H9 (cell line): Measurements from ENCODE around the gene MRPL54. TPM values are rescaled to one million over a fixed set of nuclear protein-coding genes. Genes with fewer than 3 reads are reported as not detected.

Experiments used
- DNase-seq: peaks from one replicate; pipeline ENCODE4 v3.0.0-alpha.2; 2017
- H2AFZ ChIP-seq: one replicate; pipeline ENCODE4 v1.6.1; 2013; ENCODE audit warnings: mild to moderate bottlenecking, low read length, control low read depth, moderate library complexity
- H2AK5ac ChIP-seq: 2 replicates; pipeline ENCODE4 v1.6.1; 2013; ENCODE audit warnings: low read length, control low read depth, mixed read lengths; ENCODE audit not compliant: insufficient read length
- H2BK120ac ChIP-seq: one replicate; pipeline ENCODE4 v1.6.1; 2013; ENCODE audit warnings: low read depth, mild to moderate bottlenecking, low read length, control low read depth, inconsistent platforms; ENCODE audit not compliant: poor library complexity, severe bottlenecking
- H2BK12ac ChIP-seq: 2 replicates; pipeline ENCODE4 v1.6.1; 2013; ENCODE audit warnings: low read length, control low read depth, mixed read lengths, low read depth; ENCODE audit not compliant: insufficient read length
- H2BK15ac ChIP-seq: 2 replicates; pipeline ENCODE4 v1.6.1; 2013; ENCODE audit warnings: low read depth, low read length, control low read depth
- H2BK20ac ChIP-seq: one replicate; pipeline ENCODE4 v1.6.1; 2013; ENCODE audit warnings: low read depth, mild to moderate bottlenecking, low read length, control low read depth, inconsistent platforms; ENCODE audit not compliant: poor library complexity, severe bottlenecking
- H2BK5ac ChIP-seq: 2 replicates; pipeline ENCODE4 v1.6.1; 2013; ENCODE audit warnings: low read length, control low read depth, mixed read lengths; ENCODE audit not compliant: insufficient read length
- H3K14ac ChIP-seq: 2 replicates; pipeline ENCODE4 v1.6.1; 2013; ENCODE audit warnings: low read length, control low read depth; ENCODE audit not compliant: insufficient read depth
- H3K18ac ChIP-seq: 2 replicates; pipeline ENCODE4 v1.6.1; 2013; ENCODE audit warnings: low read depth, mild to moderate bottlenecking, mixed read lengths, low read length, control low read depth; ENCODE audit not compliant: insufficient read length
- H3K23ac ChIP-seq: 2 replicates; pipeline ENCODE4 v1.6.1; 2013; ENCODE audit warnings: low read length, control low read depth, mixed read lengths, low read depth; ENCODE audit not compliant: insufficient read length
- H3K23me2 ChIP-seq: 2 replicates; pipeline ENCODE4 v1.6.1; 2013; ENCODE audit warnings: low read depth, mild to moderate bottlenecking, mixed read lengths, low read length, control low read depth; ENCODE audit not compliant: insufficient read length, poor library complexity, severe bottlenecking
- H3K27ac ChIP-seq: 2 replicates; pipeline ENCODE4 v1.5.1; 2013; ENCODE audit warnings: low read length, control low read depth, mixed read lengths, low read depth; ENCODE audit not compliant: insufficient read length
- H3K27me3 ChIP-seq: 2 replicates; pipeline ENCODE4 v1.6.1; 2013; ENCODE audit warnings: low read length, control low read depth, inconsistent platforms; ENCODE audit not compliant: insufficient read depth
- H3K4ac ChIP-seq: 2 replicates; pipeline ENCODE4 v1.6.1; 2013; ENCODE audit warnings: low read depth, mild to moderate bottlenecking, control low read depth, inconsistent platforms, low read length, moderate library complexity
- H3K4me1 ChIP-seq: 2 replicates; pipeline ENCODE4 v1.6.1; 2013; ENCODE audit warnings: low read length, control low read depth, inconsistent platforms; ENCODE audit not compliant: insufficient read depth
- H3K4me2 ChIP-seq: 2 replicates; pipeline ENCODE4 v1.6.1; 2013; ENCODE audit warnings: low read length, control low read depth, mixed read lengths; ENCODE audit not compliant: insufficient read length, insufficient read depth
- H3K56ac ChIP-seq: 2 replicates; pipeline ENCODE4 v1.6.1; 2013; ENCODE audit warnings: low read depth, mild to moderate bottlenecking, mixed read lengths, low read length, control low read depth; ENCODE audit not compliant: insufficient read length
- H3K79me1 ChIP-seq: 2 replicates; pipeline ENCODE4 v1.6.1; 2013; ENCODE audit warnings: low read depth, mild to moderate bottlenecking, moderate library complexity, low read length, control low read depth, inconsistent platforms; ENCODE audit not compliant: insufficient read depth, poor library complexity, severe bottlenecking
- H3K79me2 ChIP-seq: 2 replicates; pipeline ENCODE4 v1.6.1; 2013; ENCODE audit warnings: low read length, control low read depth, inconsistent platforms; ENCODE audit not compliant: insufficient read depth
- H3K9ac ChIP-seq: 2 replicates; pipeline ENCODE4 v1.6.1; 2013; ENCODE audit warnings: low read length, control low read depth, mixed read lengths; ENCODE audit not compliant: insufficient read length; ENCODE audit errors: extremely low read depth
- H3K9me3 ChIP-seq: one replicate; pipeline ENCODE4 v1.6.1; 2013; ENCODE audit warnings: low read depth, low read length, inconsistent platforms; ENCODE audit not compliant: control insufficient read depth
- H3T11ph ChIP-seq: one replicate; pipeline ENCODE4 v1.6.1; 2013; ENCODE audit warnings: mild to moderate bottlenecking, low read length, control low read depth, inconsistent platforms
- H4K20me1 ChIP-seq: one replicate; pipeline ENCODE4 v1.6.1; 2013; ENCODE audit not compliant: control insufficient read depth, insufficient read length, insufficient read depth
- H4K5ac ChIP-seq: 2 replicates; pipeline ENCODE4 v1.6.1; 2013; ENCODE audit warnings: low read depth, mild to moderate bottlenecking, mixed read lengths, low read length, control low read depth; ENCODE audit not compliant: insufficient read length
- H4K8ac ChIP-seq: replicated peaks from 2 replicates; pipeline ENCODE4 v1.6.1; 2013; ENCODE audit warnings: low read length, control low read depth, mixed read lengths, low read depth; ENCODE audit not compliant: insufficient read length
- H4K91ac ChIP-seq: 2 replicates; pipeline ENCODE4 v1.6.1; 2013; ENCODE audit warnings: low read depth, mild to moderate bottlenecking, moderate library complexity, mixed read lengths, low read length, control low read depth; ENCODE audit not compliant: insufficient read length
- H3K27ac Mint-ChIP-seq, 3 experiments: 2 replicates in 2 of 3; 3 replicates in 1 of 3; pipeline ENCODE4 v1.8.0; 2020 to 2021; ENCODE audit warnings: mixed read lengths in 3 of 3, mild to moderate bottlenecking in 1 of 3, moderate library complexity in 1 of 3
- H3K27me3 Mint-ChIP-seq: 2 replicates; pipeline ENCODE4 v1.8.0; 2021; ENCODE audit warnings: low read depth, mild to moderate bottlenecking, moderate library complexity, mixed read lengths
- H3K36me3 Mint-ChIP-seq, 3 experiments: 2 replicates in 2 of 3; 3 replicates in 1 of 3; pipeline ENCODE4 v1.8.0; 2020 to 2021; ENCODE audit warnings: low read depth in 3 of 3, mixed read lengths in 3 of 3; ENCODE audit not compliant: insufficient read depth in 1 of 3
- H3K4me1 Mint-ChIP-seq, 2 experiments: 2 replicates each; pipeline ENCODE4 v1.8.0; 2020; ENCODE audit warnings: mixed read lengths in 2 of 2
- H3K4me3 Mint-ChIP-seq, 2 experiments: 2 replicates in 1 of 2; 3 replicates in 1 of 2; pipeline ENCODE4 v1.8.0; 2020 to 2021; ENCODE audit warnings: mild to moderate bottlenecking in 2 of 2, mixed read lengths in 2 of 2, moderate library complexity in 1 of 2
- H3K9me3 Mint-ChIP-seq, 2 experiments: 2 replicates in 1 of 2; 3 replicates in 1 of 2; pipeline ENCODE4 v1.8.0; 2020; ENCODE audit warnings: mild to moderate bottlenecking in 2 of 2, mixed read lengths in 2 of 2, moderate library complexity in 1 of 2
- CTCF ChIP-seq: fragments of 200-600 bp; sonication (generic); conservative IDR thresholded peaks from 3 replicates; pipeline ENCODE4 v1.8.0; 2021; ENCODE audit warnings: antibody characterized with exemption, mild to moderate bottlenecking
- WGBS: extraction: QIAGEN DNeasy Blood & Tissue Kit; methylation state at CpG from one replicate; pipeline ENCODE4 v1.1.7; 2013; ENCODE audit warnings: missing lambda C conversion rate, low lambda C conversion rate, mixed read lengths; ENCODE audit not compliant: insufficient read length; ENCODE audit errors: extremely low coverage; 5-methylcytosine and 5-hydroxymethylcytosine counted together
- total RNA-seq: library from RNA; stranded (reverse); gene quantifications from 2 replicates; pipeline ENCODE4 v1.2.1, GENCODE V29; 2021

Gene MRPL54
- total RNA-seq, 1 experiment from 2014 or later: 60.0 TPM

- no peak overlapping the region; the same call in 1 of the 2 replicates for H3K14ac ChIP-seq
- H2BK12ac ChIP-seq: no peak overlapping the region
- H4K20me1 ChIP-seq: no peaks in the 10 kb centered on the region
- Mint-ChIP-seq H3K27ac (no peak overlapping the region; a peak in 1 of 7 replicates), H3K4me3 (peak overlapping the region; percentile 64 to 83; a peak in 4 of 5 replicates), H3K36me3 (peaks cover 21 to 24% (median 21%) of the 10 kb centered on the region in 3 experiments), H3K4me1 (peaks cover 2 to 5% of the 10 kb centered on the region in 2 experiments; a peak in 2 of 4 replicates), H3K9me3 (peaks cover 21 to 23% of the 10 kb centered on the region in 2 experiments), H3K27me3 (peaks cover 56% of the 10 kb centered on the region)
- H4K8ac ChIP-seq: no peak overlapping the region
- H3K23ac ChIP-seq: no peak overlapping the region
- H3K4me1 ChIP-seq: no peaks in the 10 kb centered on the region
- H2BK120ac ChIP-seq: no peak overlapping the region
- no peak overlapping the region for H3K9ac ChIP-seq
- no peak overlapping the region for H4K91ac ChIP-seq
- no peaks in the 10 kb centered on the region for H3K79me2 ChIP-seq
- H2AK5ac ChIP-seq: no peak overlapping the region
- H2BK15ac ChIP-seq: no peak overlapping the region
- H3K56ac ChIP-seq: no peak overlapping the region
- no peak overlapping the region for H3K4ac ChIP-seq
- H3K27ac ChIP-seq: no peak overlapping the region
- no peak overlapping the region for H3K4me2 ChIP-seq
- H2BK5ac ChIP-seq: no peak overlapping the region
- no peak overlapping the region for H4K5ac ChIP-seq
- DNase-seq: peak; percentile 87
- no peaks in the 10 kb centered on the region for H3K79me1 ChIP-seq
- H3T11ph ChIP-seq: no peak overlapping the region
- peaks cover 19% of the 10 kb centered on the region for H3K9me3 ChIP-seq
- H2BK20ac ChIP-seq: no peak overlapping the region
- H3K18ac ChIP-seq: no peak overlapping the region
- H2AFZ ChIP-seq: no peak overlapping the region
- TF ChIP-seq CTCF: peak; percentile 77
- WGBS: no CpG with 5 or more reads among the region's 49 CpGs
- no peaks in the 10 kb centered on the region for H3K23me2 ChIP-seq
- peaks cover 2% of the 10 kb centered on the region; the same call in 1 of the 2 replicates for H3K27me3 ChIP-seq
Observed at GRCh38 chr19:3783660-3784584, 21.4 kb downstream of the MRPL54 start.
